GM23338 (cell line): ENCODE measurements around the gene GRM4. TPM values are rescaled to one million over a fixed set of nuclear protein-coding genes. Genes with fewer than 3 reads are reported as not detected.

Experiments
- ATAC-seq: fragments of 200-7000 bp; cut with Tn5 transposase; 3 replicates; pipeline ENCODE4 v1.9.1; 2020
- DNase-seq: peaks from one replicate; pipeline ENCODE4 v3.0.0-alpha.2; 2015; ENCODE audit warnings: low spot score
- H2AFZ ChIP-seq: fragments of 200-600 bp; sonication (generic); 2 replicates; pipeline ENCODE4 v1.8.0; 2016; ENCODE audit warnings: antibody characterized with exemption, mild to moderate bottlenecking, moderate library complexity
- H3F3A ChIP-seq: fragments of 200-600 bp; sonication (generic); replicated peaks from 2 replicates; pipeline ENCODE4 v1.8.0; 2017; ENCODE audit warnings: antibody characterized with exemption, mixed run types, low read depth
- H3K27ac ChIP-seq: fragments of 200-600 bp; sonication (generic); 2 replicates; pipeline ENCODE4 v1.6.1; 2016; ENCODE audit warnings: low read depth
- H3K27me3 ChIP-seq: fragments of 200-600 bp; sonication (generic); 2 replicates; pipeline ENCODE4 v1.8.0; 2016; ENCODE audit warnings: mild to moderate bottlenecking, mixed run types, moderate library complexity; ENCODE audit not compliant: insufficient read depth
- H3K36me3 ChIP-seq: fragments of 200-600 bp; sonication (generic); 2 replicates; pipeline ENCODE4 v1.8.0; 2016; ENCODE audit warnings: mild to moderate bottlenecking; ENCODE audit not compliant: insufficient read depth
- H3K4me1 ChIP-seq: fragments of 200-600 bp; sonication (generic); 2 replicates; pipeline ENCODE4 v1.8.0; 2016; ENCODE audit warnings: mild to moderate bottlenecking, moderate library complexity; ENCODE audit not compliant: insufficient read depth
- H3K4me2 ChIP-seq: fragments of 200-600 bp; sonication (generic); 2 replicates; pipeline ENCODE4 v1.7.1; 2017; ENCODE audit warnings: mixed run types
- H3K4me3 ChIP-seq: fragments of 200-600 bp; sonication (generic); 2 replicates; pipeline ENCODE4 v1.6.1; 2016; ENCODE audit warnings: mixed run types
- H3K79me2 ChIP-seq: fragments of 200-600 bp; sonication (generic); replicated peaks from 2 replicates; pipeline ENCODE4 v1.8.0; 2017; ENCODE audit warnings: mild to moderate bottlenecking; ENCODE audit not compliant: insufficient read depth
- H3K9me2 ChIP-seq: fragments of 200-600 bp; sonication (generic); 2 replicates; pipeline ENCODE4 v1.8.0; 2017; ENCODE audit not compliant: insufficient read depth
- H4K20me1 ChIP-seq: fragments of 200-600 bp; sonication (generic); replicated peaks from 2 replicates; pipeline ENCODE4 v1.8.0; 2017; ENCODE audit warnings: mild to moderate bottlenecking; ENCODE audit not compliant: insufficient read depth
- H3K27ac Mint-ChIP-seq: 2 replicates; pipeline ENCODE4 v1.8.0; 2020; ENCODE audit warnings: inconsistent platforms, mild to moderate bottlenecking, moderate library complexity, mixed read lengths
- H3K27me3 Mint-ChIP-seq: 3 replicates; pipeline ENCODE4 v1.8.0; 2022; ENCODE audit warnings: low read depth, mild to moderate bottlenecking, moderate library complexity, mixed read lengths, inconsistent platforms; ENCODE audit not compliant: insufficient read depth, poor library complexity
- H3K36me3 Mint-ChIP-seq: 3 replicates; pipeline ENCODE4 v1.8.0; 2021; ENCODE audit warnings: low read depth, mild to moderate bottlenecking, inconsistent platforms, moderate library complexity, mixed read lengths
- H3K4me1 Mint-ChIP-seq: 3 replicates; pipeline ENCODE4 v1.8.0; 2020; ENCODE audit warnings: mild to moderate bottlenecking, inconsistent platforms, mixed read lengths
- H3K4me3 Mint-ChIP-seq: 3 replicates; pipeline ENCODE4 v1.8.0; 2021; ENCODE audit warnings: moderate library complexity, mild to moderate bottlenecking, inconsistent platforms, mixed read lengths
- H3K9me3 Mint-ChIP-seq: 3 replicates; pipeline ENCODE4 v1.8.0; 2020; ENCODE audit warnings: moderate library complexity, mild to moderate bottlenecking, inconsistent platforms, mixed read lengths
- CREB1 ChIP-seq: fragments of 250-450 bp; sonication (Bioruptor Pico); IDR thresholded peaks from 2 replicates; pipeline ENCODE4 v1.5.0; 2020; ENCODE audit warnings: low read depth, mild to moderate bottlenecking, moderate library complexity
- EZH2 ChIP-seq: fragments of 200-600 bp; sonication (generic); IDR thresholded peaks from one replicate; pipeline ENCODE4 v1.8.0; 2017; ENCODE audit warnings: antibody characterized with exemption, mild to moderate bottlenecking, low read depth; ENCODE audit not compliant: unreplicated experiment
- EZH2phosphoT487 ChIP-seq: fragments of 200-600 bp; sonication (generic); IDR thresholded peaks from one replicate; pipeline ENCODE4 v1.8.1; 2018; ENCODE audit warnings: antibody characterized with exemption; ENCODE audit not compliant: unreplicated experiment
- JUNB ChIP-seq: IDR thresholded peaks from one replicate; pipeline ENCODE4 v1.6.1; 2016; ENCODE audit warnings: antibody characterized with exemption; ENCODE audit not compliant: unreplicated experiment
- NANOG ChIP-seq: IDR thresholded peaks from 2 replicates; pipeline ENCODE4 v1.6.1; 2016; ENCODE audit warnings: antibody characterized with exemption, borderline replicate concordance
- POLR2AphosphoS5 ChIP-seq: IDR thresholded peaks from 2 replicates; pipeline ENCODE4 v1.6.1; 2016; ENCODE audit warnings: antibody characterized with exemption, low read depth
- STAT1 ChIP-seq: IDR thresholded peaks from one replicate; pipeline ENCODE4 v1.6.1; 2016; ENCODE audit warnings: antibody characterized with exemption; ENCODE audit not compliant: unreplicated experiment
- ZNF114 ChIP-seq: fragments of 250-450 bp; sonication (Bioruptor Pico); IDR thresholded peaks from 2 replicates; pipeline ENCODE4 v1.5.0; 2020; ENCODE audit warnings: mild to moderate bottlenecking, moderate library complexity
- ZNF331 ChIP-seq: fragments of 250-450 bp; sonication (Bioruptor Pico); IDR thresholded peaks from 2 replicates; pipeline ENCODE4 v1.5.0; 2020; ENCODE audit warnings: low read depth, mild to moderate bottlenecking, moderate library complexity
- polyA plus RNA-seq: library from polyadenylated mRNA; unstranded; fragments of >200 nt; fragmentation: Nextera tagmentation; extraction: Ambion mirVana; gene quantifications from 2 replicates; pipeline ENCODE4 v1.2.1, GENCODE V29; 2016
- total RNA-seq: library from RNA; depleted of rRNA; stranded (reverse); fragments of >200 nt; shearing (Covaris generic); gene quantifications from 2 replicates; pipeline ENCODE4 v1.2.3, GENCODE V29; 2014
- TF ChIP-seq, protein P1 (sequence below): fragments of 250-450 bp; sonication (Bioruptor Pico); IDR thresholded peaks from 2 replicates; pipeline ENCODE4 v1.5.0; 2020; ENCODE audit warnings: mild to moderate bottlenecking, moderate library complexity

Gene GRM4
- total and polyA plus RNA-seq, 2 experiments from 2014 or later = 7.0 to 30.6 TPM

DNA sequence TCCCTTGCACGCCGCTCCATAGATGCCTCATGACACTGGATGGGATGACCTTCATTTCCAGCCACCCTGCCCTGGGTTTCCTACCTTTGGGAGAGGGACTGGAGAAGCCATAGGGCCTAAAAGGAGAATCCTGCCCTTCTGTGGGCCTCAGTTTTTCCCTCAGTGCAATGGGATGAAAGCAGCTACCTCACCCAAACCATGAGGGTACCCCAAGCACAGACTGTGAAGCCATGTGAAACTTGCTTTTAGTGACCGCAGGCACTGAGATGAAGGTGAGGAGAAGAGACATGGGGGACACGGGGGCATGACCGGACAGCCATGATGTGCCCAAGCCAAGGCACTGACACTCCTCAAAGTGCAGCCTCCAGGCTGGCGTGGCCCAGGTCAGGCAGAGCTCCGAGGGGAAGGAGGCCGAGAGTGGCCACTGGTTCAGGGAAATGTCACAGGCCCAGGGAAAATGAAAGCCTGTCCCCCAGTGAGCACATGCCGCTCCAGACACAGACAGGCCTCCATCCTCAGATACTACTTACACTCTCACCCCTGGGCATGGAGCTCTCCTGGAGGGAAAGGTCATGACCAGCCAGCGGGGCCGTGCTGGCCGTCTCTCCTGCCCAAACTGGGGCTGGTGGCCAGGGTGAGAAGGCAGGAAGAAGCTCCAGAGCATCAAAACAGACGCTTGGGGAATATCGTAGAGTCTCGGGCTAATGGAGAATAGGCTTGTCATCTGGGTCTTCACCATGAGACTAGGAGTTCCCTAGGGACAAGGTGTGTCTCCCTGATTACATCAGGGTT lies 116.2 kb downstream of the GRM4 start:
- Histone ChIP-seq H3F3A (no peaks in the 10 kb centered on the region), H3K36me3 (no peaks in the 10 kb centered on the region), H3K27ac (no peak overlapping the region), H3K4me3 (no peak overlapping the region), H2AFZ (no peak overlapping the region), H3K4me2 (no peak overlapping the region), H3K27me3 (no peaks in the 10 kb centered on the region), H4K20me1 (no peaks in the 10 kb centered on the region), H3K9me2 (no peaks in the 10 kb centered on the region), H3K79me2 (no peaks in the 10 kb centered on the region), H3K4me1 (no peaks in the 10 kb centered on the region)
- peaks cover 5% of the 10 kb centered on the region; the same call in 1 of the 3 replicates for H3K4me1 Mint-ChIP-seq
- H3K4me3 Mint-ChIP-seq = no peak overlapping the region
- H3K36me3 Mint-ChIP-seq = peaks cover 9% of the 10 kb centered on the region
- H3K27ac Mint-ChIP-seq = no peak overlapping the region
- TF ChIP-seq STAT1 = no peak
- no peak for TF ChIP-seq POLR2AphosphoS5
- TF ChIP-seq JUNB = no peak
- TF ChIP-seq EZH2phosphoT487 = no peak
- TF ChIP-seq NANOG = no peak
- TF ChIP-seq, protein P1, sequence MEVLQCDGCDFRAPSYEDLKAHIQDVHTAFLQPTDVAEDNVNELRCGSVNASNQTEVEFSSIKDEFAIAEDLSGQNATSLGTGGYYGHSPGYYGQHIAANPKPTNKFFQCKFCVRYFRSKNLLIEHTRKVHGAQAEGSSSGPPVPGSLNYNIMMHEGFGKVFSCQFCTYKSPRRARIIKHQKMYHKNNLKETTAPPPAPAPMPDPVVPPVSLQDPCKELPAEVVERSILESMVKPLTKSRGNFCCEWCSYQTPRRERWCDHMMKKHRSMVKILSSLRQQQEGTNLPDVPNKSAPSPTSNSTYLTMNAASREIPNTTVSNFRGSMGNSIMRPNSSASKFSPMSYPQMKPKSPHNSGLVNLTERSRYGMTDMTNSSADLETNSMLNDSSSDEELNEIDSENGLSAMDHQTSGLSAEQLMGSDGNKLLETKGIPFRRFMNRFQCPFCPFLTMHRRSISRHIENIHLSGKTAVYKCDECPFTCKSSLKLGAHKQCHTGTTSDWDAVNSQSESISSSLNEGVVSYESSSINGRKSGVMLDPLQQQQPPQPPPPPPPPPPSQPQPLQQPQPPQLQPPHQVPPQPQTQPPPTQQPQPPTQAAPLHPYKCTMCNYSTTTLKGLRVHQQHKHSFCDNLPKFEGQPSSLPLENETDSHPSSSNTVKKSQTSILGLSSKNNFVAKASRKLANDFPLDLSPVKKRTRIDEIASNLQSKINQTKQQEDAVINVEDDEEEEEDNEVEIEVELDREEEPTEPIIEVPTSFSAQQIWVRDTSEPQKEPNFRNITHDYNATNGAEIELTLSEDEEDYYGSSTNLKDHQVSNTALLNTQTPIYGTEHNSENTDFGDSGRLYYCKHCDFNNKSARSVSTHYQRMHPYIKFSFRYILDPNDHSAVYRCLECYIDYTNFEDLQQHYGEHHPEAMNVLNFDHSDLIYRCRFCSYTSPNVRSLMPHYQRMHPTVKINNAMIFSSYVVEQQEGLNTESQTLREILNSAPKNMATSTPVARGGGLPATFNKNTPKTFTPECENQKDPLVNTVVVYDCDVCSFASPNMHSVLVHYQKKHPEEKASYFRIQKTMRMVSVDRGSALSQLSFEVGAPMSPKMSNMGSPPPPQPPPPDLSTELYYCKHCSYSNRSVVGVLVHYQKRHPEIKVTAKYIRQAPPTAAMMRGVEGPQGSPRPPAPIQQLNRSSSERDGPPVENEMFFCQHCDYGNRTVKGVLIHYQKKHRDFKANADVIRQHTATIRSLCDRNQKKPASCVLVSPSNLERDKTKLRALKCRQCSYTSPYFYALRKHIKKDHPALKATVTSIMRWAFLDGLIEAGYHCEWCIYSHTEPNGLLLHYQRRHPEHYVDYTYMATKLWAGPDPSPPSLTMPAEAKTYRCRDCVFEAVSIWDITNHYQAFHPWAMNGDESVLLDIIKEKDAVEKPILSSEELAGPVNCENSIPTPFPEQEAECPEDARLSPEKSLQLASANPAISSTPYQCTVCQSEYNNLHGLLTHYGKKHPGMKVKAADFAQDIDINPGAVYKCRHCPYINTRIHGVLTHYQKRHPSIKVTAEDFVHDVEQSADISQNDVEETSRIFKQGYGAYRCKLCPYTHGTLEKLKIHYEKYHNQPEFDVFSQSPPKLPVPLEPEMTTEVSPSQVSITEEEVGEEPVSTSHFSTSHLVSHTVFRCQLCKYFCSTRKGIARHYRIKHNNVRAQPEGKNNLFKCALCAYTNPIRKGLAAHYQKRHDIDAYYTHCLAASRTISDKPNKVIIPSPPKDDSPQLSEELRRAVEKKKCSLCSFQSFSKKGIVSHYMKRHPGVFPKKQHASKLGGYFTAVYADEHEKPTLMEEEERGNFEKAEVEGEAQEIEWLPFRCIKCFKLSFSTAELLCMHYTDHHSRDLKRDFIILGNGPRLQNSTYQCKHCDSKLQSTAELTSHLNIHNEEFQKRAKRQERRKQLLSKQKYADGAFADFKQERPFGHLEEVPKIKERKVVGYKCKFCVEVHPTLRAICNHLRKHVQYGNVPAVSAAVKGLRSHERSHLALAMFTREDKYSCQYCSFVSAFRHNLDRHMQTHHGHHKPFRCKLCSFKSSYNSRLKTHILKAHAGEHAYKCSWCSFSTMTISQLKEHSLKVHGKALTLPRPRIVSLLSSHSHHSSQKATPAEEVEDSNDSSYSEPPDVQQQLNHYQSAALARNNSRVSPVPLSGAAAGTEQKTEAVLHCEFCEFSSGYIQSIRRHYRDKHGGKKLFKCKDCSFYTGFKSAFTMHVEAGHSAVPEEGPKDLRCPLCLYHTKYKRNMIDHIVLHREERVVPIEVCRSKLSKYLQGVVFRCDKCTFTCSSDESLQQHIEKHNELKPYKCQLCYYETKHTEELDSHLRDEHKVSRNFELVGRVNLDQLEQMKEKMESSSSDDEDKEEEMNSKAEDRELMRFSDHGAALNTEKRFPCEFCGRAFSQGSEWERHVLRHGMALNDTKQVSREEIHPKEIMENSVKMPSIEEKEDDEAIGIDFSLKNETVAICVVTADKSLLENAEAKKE (CRISPR knock-in tag) = no peak
- TF ChIP-seq ZNF114 (CRISPR knock-in tag) = no peak
- no peak for TF ChIP-seq ZNF331 (CRISPR knock-in tag)
- no peak for TF ChIP-seq CREB1 (CRISPR knock-in tag)
- TF ChIP-seq EZH2 = no peak
- peaks cover 7% of the 10 kb centered on the region for H3K27me3 Mint-ChIP-seq
- DNase-seq = no peak
- H3K9me3 Mint-ChIP-seq = no peaks in the 10 kb centered on the region
- no peak for ATAC-seq
